T-helper 2 cell treated with Interferon-gamma antibody and Interleukin-4, amounts not matched to agents 5 μg/mL and 100 μg/mL, for 36 hours (primary cell): ENCODE data around the gene ZNF195.
"Not testable (repeated sequence)": the region's sequence is repeated elsewhere in the genome, so short reads cannot be mapped to it uniquely, and the experiment has no call there.

Experiments used
- DNase-seq: peaks from one replicate; pipeline ENCODE4 v3.0.0; 2021; ENCODE audit warnings: low spot score
- H3K27ac Mint-ChIP-seq: one replicate; pipeline ENCODE4 v1.8.0; 2021; ENCODE audit warnings: mild to moderate bottlenecking, mixed read lengths
- H3K27me3 Mint-ChIP-seq: one replicate; pipeline ENCODE4 v1.8.0; 2021; ENCODE audit warnings: low read depth, mixed read lengths
- H3K36me3 Mint-ChIP-seq: one replicate; pipeline ENCODE4 v1.8.0; 2021; ENCODE audit warnings: low read depth, mixed read lengths
- H3K4me1 Mint-ChIP-seq: one replicate; pipeline ENCODE4 v1.8.0; 2021; ENCODE audit warnings: low read depth, mixed read lengths
- H3K4me3 Mint-ChIP-seq: one replicate; pipeline ENCODE4 v1.8.0; 2022; ENCODE audit warnings: mild to moderate bottlenecking, moderate library complexity, mixed read lengths
- H3K9me3 Mint-ChIP-seq: one replicate; pipeline ENCODE4 v1.8.0; 2021; ENCODE audit warnings: mixed read lengths

Gene ZNF195

DNA sequence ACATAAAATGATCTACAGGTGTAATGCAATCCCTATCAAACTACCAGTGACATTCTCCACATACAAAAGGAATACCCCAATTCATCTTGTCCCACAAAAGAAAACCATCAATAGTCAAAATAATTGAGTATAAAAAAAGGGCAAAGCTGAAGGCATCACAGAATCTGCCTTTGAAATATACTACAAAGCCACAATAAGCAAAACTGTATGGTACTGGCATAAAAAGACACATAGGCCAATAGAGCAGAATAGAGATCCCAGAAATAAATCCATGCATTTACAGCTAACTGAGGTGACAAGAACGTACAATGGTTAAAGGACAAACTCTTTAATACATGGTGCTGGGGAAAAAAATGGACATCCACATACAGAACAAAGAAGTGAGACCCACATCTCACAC is 31.8 kb downstream of the ZNF195 start:
- Mint-ChIP-seq H3K36me3 (peaks cover 5% of the 10 kb centered on the region), H3K9me3 (peaks cover 25% of the 10 kb centered on the region), H3K4me3 (no peak overlapping the region), H3K27me3 (peaks cover 10% of the 10 kb centered on the region), H3K4me1 (no peaks in the 10 kb centered on the region), H3K27ac (no peak overlapping the region)
- DNase-seq, result no peak

DNA sequence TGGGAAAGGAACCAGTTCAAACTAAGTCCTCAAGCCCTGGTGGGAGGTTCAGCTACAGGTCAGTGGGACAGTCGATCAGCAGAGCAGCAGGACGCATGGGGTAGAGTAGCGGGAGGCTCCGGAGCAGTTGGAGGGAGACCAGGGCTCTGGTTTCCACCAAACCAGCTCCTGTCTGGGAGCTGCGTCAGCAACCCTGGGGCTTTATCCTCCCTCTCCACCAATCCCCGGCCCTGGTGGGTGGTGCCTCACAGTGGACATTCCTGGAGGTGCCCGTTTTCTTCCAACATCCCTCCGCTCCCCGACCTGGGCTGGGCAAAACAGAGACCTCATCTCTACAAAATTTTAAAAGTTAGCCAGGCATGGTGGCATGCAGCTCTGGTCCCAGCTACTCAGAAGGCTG is 32.4 kb downstream of the ZNF195 start:
- Mint-ChIP-seq H3K27me3 (peaks cover 13% of the 10 kb centered on the region), H3K9me3 (peaks cover 25% of the 10 kb centered on the region), H3K4me1 (no peaks in the 10 kb centered on the region), H3K36me3 (peaks cover 5% of the 10 kb centered on the region), H3K4me3 (no peak overlapping the region), H3K27ac (no peak overlapping the region)
- no peak for DNase-seq

DNA sequence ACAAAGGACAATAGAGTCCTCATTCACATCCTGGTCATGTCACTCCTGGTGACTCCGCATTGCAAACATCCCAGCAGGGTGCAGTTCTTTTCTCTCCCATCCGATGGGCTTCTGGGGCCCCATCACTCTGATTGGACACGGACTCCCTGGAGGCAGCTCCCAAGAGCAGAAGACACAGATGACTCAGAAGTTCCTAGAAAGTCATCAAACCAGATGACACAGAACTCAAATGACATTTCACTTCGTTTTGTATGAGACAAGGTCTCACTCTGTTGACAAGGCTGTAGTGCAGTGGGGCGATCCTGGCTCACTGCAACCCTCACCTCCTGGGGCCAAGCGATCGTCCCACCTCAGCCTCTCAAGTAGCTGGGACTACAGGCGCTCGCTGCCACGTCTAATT is 33.2 kb downstream of the ZNF195 start:
- Mint-ChIP-seq H3K27me3 (peaks cover 21% of the 10 kb centered on the region), H3K27ac (no peak overlapping the region), H3K4me3 (no peak overlapping the region), H3K4me1 (no peaks in the 10 kb centered on the region), H3K9me3 (peaks cover 25% of the 10 kb centered on the region), H3K36me3 (peaks cover 5% of the 10 kb centered on the region)
- DNase-seq, result no peak

DNA sequence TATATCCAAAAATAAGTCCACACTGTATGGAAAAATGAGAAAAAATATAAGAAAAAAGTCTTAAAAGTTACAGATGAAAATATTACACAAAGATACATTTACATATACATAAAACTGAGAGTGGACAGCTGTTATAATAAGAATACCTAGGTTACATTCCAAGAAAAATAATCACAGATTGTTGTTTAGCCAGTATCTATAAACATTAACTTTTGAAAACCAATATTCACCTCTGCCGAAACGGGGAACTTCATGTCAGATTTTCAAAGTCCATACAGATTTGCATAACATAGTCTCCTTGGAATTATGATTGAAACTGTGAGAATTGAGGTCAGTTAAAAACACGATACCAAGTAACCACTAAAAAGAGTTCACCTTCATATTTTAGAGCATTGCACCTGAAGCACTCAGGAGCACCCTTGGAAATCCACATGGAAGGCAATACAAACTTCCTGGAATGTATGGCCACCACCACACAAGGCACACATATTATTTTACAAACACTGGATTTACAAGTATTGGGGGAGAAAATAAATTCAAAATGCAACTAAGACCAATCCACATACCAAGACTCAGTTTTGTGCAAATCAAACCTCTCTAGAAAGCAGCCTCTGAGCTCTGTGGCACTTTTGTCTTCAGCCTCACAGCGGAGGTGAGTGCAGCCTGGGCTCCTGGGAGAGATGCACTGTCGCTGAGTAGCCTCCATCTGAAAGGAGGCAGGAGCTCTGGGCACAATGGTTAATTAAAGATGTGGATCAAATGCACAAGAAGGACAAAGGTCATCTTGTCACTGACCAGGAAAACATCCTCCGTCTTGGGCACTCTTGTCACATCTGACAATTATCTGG is 34.4 kb downstream of the ZNF195 start:
- Mint-ChIP-seq H3K9me3 (peaks cover 19% of the 10 kb centered on the region), H3K27me3 (peaks cover 24% of the 10 kb centered on the region), H3K4me3 (no peak overlapping the region), H3K27ac (no peak overlapping the region), H3K36me3 (peaks cover 5% of the 10 kb centered on the region), H3K4me1 (no peaks in the 10 kb centered on the region)
- DNase-seq, result no peak

DNA sequence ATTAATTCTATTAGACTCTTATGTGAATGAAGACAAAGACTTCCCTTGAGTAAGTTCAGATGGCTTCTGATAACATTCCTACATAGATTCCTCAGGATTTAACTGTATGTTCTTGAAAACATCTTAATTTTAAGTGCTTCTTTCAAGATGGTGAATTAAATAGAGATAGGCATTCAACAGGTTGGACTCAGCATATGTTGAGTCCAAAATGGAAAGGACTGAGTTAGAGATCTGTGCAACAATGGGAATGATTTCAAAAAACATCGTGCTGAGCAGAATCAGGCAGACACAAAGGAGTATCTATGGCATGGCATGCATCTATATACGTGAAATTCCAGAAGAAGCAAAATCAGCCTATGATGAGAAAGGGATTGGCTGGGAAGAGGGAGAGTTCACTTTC is 36.2 kb downstream of the ZNF195 start:
- no peak for DNase-seq
- Mint-ChIP-seq H3K27me3 (peaks cover 24% of the 10 kb centered on the region), H3K27ac (no peak overlapping the region), H3K4me1 (no peaks in the 10 kb centered on the region), H3K9me3 (peaks cover 12% of the 10 kb centered on the region), H3K4me3 (no peak overlapping the region), H3K36me3 (peaks cover 5% of the 10 kb centered on the region)

DNA sequence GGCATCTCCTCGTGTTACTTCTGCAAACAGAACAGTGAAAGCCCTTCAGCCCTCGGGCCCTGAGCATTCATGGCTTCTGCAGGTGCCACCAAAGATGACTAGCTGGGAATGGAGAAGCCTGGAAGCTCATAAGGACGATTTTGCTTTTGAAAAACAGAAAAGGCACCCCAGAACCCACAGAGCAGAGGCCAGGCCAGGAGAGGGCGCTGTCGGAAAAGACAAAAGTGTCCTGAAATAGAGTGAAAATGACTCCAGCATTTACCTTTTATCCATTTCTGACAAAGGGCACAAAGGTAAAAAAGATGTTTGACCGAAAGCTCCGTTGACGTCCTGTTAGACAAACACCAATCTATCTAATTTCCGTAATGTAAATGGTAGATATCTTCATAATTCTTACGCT is 37.6 kb downstream of the ZNF195 start:
- peaks cover 4% of the 10 kb centered on the region for H3K9me3 Mint-ChIP-seq
- peaks cover 24% of the 10 kb centered on the region for H3K27me3 Mint-ChIP-seq
- DNase-seq, result peak; percentile 23
- H3K27ac Mint-ChIP-seq, result no peak overlapping the region
- H3K4me3 Mint-ChIP-seq, result no peak overlapping the region
- H3K4me1 Mint-ChIP-seq, result no peaks in the 10 kb centered on the region
- no peaks in the 10 kb centered on the region for H3K36me3 Mint-ChIP-seq

DNA sequence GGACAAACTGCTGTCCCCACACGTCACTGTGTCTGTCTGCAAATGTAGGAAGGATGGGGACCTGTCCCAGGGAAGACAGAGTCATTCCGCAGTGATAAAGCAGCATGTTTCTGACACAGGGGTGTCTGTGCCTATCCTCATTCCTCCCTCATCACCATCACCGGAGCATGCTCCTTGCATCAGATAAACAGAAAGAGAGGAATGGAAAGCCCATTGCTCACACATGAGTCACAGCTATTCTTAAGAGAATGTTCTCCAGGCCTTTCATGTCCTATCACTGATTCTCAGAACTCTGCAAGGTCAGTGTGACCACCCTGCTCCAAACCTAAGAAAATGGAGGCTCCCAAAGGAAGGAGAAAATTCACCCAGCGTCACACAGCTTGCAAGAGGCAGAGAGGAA is 38.9 kb downstream of the ZNF195 start:
- H3K27me3 Mint-ChIP-seq, result peaks cover 24% of the 10 kb centered on the region
- H3K4me3 Mint-ChIP-seq, result no peak overlapping the region
- no peak for DNase-seq
- H3K27ac Mint-ChIP-seq, result no peak overlapping the region
- no peaks in the 10 kb centered on the region for H3K9me3 Mint-ChIP-seq
- no peaks in the 10 kb centered on the region for H3K4me1 Mint-ChIP-seq
- H3K36me3 Mint-ChIP-seq, result no peaks in the 10 kb centered on the region

DNA sequence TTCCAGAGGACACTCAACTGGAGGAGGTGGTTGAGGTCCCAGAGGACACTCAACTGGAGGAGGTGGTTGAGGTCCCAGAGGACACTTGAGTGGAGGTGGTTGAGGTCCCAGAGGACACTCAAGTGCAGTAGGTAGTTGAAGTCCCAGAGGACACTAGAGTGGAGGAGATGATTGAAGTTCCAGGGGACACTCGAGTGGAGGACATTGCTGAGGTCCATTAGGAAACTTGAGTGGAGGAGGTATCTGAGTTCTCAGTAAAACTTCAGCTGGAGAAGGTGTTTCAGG is 39.7 kb downstream of the ZNF195 start:
- DNase-seq, result no peak
- H3K4me3 Mint-ChIP-seq, result no peak overlapping the region
- peaks cover 24% of the 10 kb centered on the region for H3K27me3 Mint-ChIP-seq
- H3K27ac Mint-ChIP-seq, result no peak overlapping the region
- no peaks in the 10 kb centered on the region for H3K36me3 Mint-ChIP-seq
- H3K4me1 Mint-ChIP-seq, result no peaks in the 10 kb centered on the region
- no peaks in the 10 kb centered on the region for H3K9me3 Mint-ChIP-seq

DNA sequence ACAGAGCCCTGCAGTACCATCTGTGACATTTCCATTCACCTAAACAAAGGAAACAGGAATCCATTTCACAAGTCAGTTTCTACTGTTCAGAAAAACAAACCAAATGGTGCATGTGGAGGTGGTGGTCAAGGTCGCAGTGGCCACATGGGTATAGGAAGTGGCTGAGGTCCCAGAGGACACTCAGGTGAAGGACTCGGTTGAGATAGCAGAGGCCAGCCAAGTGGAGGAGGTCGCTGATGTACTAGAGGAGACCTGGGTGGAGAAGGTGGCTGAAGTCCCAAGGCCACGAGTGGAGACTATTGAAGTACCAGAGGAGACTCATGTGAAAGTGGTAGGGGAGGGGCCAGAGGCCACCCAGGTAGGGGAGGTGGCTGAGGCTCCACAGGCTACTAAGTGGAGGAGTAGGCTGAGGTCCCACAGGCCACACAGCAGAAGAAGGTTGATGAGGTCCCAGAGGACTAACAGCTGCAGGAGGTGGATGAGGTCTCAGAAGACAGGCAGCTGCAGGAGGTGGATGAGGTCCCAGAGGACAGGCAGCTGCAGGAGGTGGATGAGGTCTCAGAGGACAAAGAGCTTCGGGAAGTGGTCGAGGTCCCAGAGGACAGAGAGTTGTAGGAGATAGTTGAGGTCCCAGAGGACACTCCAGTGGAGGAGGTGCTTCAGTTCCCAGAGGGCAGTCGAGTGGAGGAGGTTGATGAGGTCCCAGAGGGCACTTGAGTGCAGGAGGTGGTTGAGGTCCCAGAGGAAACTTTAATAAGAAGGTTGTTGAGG is 40.2 kb downstream of the ZNF195 start:
- Mint-ChIP-seq H3K27ac (no peak overlapping the region), H3K36me3 (no peaks in the 10 kb centered on the region), H3K4me1 (no peaks in the 10 kb centered on the region), H3K4me3 (no peak overlapping the region), H3K27me3 (peaks cover 23% of the 10 kb centered on the region), H3K9me3 (no peaks in the 10 kb centered on the region)
- DNase-seq, result no peak

DNA sequence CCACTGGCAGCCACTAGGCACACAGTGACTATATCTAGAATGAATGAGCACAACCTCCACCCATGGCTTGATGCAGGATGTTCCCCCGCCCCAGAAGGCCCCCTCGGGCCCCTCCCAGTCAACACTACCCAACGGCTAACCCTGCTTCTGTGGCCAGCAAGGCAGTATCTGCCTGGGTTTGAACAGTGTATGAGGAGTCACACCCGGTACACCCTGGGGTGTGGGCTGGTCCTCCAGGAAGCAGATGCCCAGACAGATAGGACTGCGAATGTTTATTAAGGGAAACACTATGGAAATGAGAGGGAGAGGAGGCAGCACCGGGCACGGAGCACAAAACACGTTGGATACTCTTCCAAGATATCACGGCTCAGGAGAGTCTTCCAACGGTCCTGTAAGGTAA is 42.5 kb downstream of the ZNF195 start:
- H3K36me3 Mint-ChIP-seq, H3K9me3 Mint-ChIP-seq, H3K27me3 Mint-ChIP-seq, H3K27ac Mint-ChIP-seq, DNase-seq, H3K4me3 Mint-ChIP-seq, H3K4me1 Mint-ChIP-seq: not testable (repeated sequence)

DNA sequence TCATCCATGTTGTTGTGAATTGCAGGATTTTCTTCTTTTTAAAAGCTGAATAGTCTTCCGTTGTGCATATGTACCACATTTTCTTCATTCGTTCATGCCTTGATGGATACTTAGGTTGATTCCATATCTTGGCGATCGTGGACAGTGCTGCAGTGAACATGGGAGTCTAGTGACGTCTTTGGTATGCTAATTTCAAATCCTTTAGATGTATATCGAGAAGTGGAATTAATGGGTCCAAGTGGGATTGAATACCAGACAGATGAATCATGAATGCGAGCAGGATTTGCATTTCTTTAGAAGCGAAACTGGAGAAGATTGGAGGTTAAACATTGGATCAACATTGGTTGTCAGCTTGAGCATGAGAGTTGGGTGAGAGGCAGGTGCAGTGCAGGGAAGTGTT is 45.8 kb downstream of the ZNF195 start:
- H3K4me1 Mint-ChIP-seq, DNase-seq, H3K4me3 Mint-ChIP-seq, H3K27me3 Mint-ChIP-seq, H3K27ac Mint-ChIP-seq, H3K9me3 Mint-ChIP-seq, H3K36me3 Mint-ChIP-seq: not testable (repeated sequence)

DNA sequence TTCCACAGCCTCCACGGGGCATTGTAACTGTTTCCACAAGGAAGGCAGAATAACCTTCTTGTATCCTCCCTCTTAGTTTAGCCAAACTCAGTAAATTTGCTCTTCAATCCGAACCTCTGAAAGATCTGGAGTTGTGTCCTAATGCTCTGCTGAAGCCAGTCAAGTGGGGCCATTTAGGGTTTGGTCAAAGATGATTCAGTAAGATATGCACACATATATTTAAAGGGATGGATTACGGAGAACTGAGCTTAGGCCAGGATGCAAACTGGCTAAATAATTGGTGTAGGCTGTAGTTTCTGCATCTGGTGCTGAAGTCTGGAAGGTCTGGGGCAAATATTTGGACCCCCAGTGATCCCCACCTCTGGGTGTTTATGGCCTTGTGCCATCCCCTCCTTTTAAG is 47.9 kb downstream of the ZNF195 start:
- not testable (repeated sequence) for H3K27me3 Mint-ChIP-seq, H3K4me1 Mint-ChIP-seq, H3K27ac Mint-ChIP-seq, H3K9me3 Mint-ChIP-seq, H3K36me3 Mint-ChIP-seq, DNase-seq, H3K4me3 Mint-ChIP-seq

DNA sequence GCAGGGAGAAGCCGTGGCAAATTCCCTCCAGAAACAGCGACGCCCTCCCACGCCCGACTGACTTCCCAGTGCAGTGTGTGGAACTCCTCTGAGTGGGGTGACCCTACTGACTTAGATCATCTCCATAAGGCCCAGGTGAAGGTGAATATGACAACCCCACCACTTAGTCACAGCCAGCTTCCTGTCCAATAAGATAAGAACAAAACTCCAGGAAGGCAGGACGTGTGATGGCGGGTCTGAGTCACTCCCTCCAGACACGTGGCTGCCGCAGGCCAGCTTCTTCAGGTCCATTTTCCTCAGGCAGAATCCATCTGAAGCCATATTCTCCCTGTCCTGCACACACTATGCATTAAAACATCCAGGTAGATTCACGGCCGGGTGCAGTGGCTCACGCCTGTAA is 48.9 kb downstream of the ZNF195 start:
- H3K36me3 Mint-ChIP-seq, H3K9me3 Mint-ChIP-seq, H3K4me1 Mint-ChIP-seq, DNase-seq, H3K4me3 Mint-ChIP-seq, H3K27ac Mint-ChIP-seq, H3K27me3 Mint-ChIP-seq: not testable (repeated sequence)

DNA sequence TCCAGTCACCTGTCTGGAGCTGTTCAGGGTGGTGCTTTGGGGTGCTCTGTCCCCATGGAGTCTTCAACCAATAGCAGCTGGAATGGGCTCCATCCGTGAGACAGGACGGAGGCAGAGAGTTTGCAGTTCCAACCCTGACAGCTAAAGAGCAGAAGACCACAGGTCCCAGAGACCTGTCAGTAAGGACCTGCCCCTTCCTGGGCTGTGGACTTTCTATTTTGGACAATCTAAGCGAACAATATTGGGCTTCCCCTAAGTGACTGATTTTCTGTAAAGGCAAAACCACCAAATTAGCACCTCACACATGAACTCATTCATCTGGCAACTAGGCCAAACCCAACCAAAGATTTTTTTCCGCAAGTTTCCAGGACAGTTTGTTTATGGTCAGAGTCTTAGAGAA is 50.4 kb downstream of the ZNF195 start:
- H3K27me3 Mint-ChIP-seq, H3K4me1 Mint-ChIP-seq, H3K4me3 Mint-ChIP-seq: not testable (repeated sequence)

DNA sequence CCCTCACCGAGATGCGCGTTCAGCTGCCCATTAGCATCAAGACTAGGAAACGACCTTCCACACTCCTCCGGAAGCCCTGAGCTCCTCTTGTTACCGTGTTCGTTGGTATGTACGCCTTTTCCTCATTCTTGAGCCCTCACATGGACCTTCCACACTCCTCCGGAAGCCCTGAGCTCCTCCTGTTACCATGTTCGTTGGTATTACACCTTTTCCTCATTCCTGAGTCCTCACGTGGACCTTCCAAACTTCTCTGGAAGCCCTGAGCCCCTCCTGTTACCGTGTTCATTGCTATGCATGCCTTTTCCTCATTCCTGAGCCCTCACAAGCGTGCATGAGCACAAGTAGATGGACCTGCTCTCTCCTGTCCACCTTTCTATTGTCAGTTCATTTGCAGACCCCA is 52.5 kb downstream of the ZNF195 start:
- not testable (repeated sequence) for H3K27me3 Mint-ChIP-seq, DNase-seq, H3K9me3 Mint-ChIP-seq, H3K4me1 Mint-ChIP-seq, H3K36me3 Mint-ChIP-seq, H3K4me3 Mint-ChIP-seq, H3K27ac Mint-ChIP-seq

More for the DNA sequence above, 50.4 kb downstream of the ZNF195 start:
- H3K9me3 Mint-ChIP-seq, H3K36me3 Mint-ChIP-seq, H3K27ac Mint-ChIP-seq, DNase-seq: not testable (repeated sequence)
